Measurements from ENCODE around the gene ZNF530. TPM values are rescaled to one million over a fixed set of nuclear protein-coding genes. Genes with fewer than 3 reads are reported as not detected.
A peak's percentile ranks its signal among the peaks of the same experiment; 100 is the strongest.

Gene ZNF530
- total RNA-seq, 2 donors from 2014 or later: 1.5 to 7.4 TPM

DNA sequence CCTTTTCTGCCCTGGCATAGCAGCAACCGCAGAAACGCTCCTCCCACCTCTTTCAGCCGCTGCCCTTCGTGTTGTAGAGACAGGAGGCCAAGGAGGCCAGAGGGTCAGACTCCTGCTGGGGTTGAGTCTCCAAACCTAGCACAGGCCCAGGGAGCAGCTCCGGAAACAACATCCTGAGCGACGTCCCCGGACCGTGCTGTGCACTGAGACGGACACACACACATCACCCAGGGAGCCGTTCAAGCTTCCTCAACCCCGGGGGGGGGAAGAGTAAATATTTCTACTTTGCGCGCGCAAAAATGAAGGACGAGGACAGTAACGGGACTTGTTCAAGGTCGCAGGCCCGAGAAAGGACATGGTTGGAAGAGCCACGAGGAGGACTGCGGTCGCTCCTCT is 40.7 kb upstream of the ZNF530 start:
- no peak for TF ChIP-seq POLR2A (IDR thresholded peaks at IDR 0.05)
- no peak for TF ChIP-seq POLR2AphosphoS5 (IDR thresholded peaks at IDR 0.05)
- TF ChIP-seq, protein P1, sequence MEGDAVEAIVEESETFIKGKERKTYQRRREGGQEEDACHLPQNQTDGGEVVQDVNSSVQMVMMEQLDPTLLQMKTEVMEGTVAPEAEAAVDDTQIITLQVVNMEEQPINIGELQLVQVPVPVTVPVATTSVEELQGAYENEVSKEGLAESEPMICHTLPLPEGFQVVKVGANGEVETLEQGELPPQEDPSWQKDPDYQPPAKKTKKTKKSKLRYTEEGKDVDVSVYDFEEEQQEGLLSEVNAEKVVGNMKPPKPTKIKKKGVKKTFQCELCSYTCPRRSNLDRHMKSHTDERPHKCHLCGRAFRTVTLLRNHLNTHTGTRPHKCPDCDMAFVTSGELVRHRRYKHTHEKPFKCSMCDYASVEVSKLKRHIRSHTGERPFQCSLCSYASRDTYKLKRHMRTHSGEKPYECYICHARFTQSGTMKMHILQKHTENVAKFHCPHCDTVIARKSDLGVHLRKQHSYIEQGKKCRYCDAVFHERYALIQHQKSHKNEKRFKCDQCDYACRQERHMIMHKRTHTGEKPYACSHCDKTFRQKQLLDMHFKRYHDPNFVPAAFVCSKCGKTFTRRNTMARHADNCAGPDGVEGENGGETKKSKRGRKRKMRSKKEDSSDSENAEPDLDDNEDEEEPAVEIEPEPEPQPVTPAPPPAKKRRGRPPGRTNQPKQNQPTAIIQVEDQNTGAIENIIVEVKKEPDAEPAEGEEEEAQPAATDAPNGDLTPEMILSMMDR (IDR thresholded peaks at IDR 0.05): no peak
- no peaks in the 10 kb centered on the region for H3K9me3 ChIP-seq
- H3K27me3 ChIP-seq (replicated peaks; ENCODE audit: insufficient read depth): no peaks in the 10 kb centered on the region
- peaks cover 8 to 19% of the 10 kb centered on the region in 2 donors for H3K36me3 ChIP-seq
- WGBS: 0% methylated on average over 22 of the region's 22 CpGs
- H3K4me3 ChIP-seq: peak overlapping the region; percentile 65 to 82
- intact Hi-C loops (cut with DNase I): no loop called here
- DNase-seq (ENCODE audit: low spot score): no peak
- peak overlapping the region; percentile 68 for H3K27ac ChIP-seq
- H3K4me1 ChIP-seq (replicated peaks): no peaks in the 10 kb centered on the region

DNA sequence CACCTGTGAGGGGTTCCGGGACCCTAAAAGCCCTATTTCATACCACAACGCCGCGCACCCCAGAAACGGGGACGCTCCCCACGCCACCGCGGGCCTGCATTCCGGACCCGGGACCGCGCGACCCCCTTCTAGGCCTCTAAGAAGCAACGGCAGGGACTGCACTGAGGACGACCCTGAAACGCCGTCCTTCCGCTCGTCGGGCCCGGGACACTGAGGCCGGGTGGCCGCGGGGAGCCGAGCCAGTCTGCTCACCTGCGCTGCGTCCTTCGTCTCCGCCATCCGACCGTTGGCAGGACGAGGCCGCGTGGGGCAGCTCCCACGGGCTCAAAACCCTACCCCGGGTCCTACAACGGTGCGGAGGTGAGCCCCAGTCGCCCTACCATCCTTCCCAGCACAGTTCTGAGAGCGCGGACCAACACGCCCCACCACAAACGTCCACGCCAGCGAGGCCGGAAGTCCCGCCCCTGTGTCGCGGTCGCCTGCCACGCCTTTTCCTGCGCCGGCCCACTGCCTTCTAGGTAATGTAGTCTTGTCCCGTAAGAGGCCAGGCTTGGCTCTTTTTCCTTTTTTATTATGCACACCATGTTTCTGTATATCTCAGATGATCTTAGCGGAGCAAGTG is 40.2 kb upstream of the ZNF530 start, which contains the start of gene ZNF550:
Gene ZNF550 (minus strand): TSS at position 460 of the 622 bp plus-strand sequence. CDS start 181 bp downstream, at position 279.
- Histone ChIP-seq H3K27me3 (replicated peaks; ENCODE audit: insufficient read depth) (no peaks in the 10 kb centered on the region), H3K4me1 (replicated peaks) (no peaks in the 10 kb centered on the region), H3K36me3 (peaks cover 5 to 14% of the 10 kb centered on the region in 2 donors), H3K4me3 (peak within 1 kb of the TSS; percentile 65 to 82), H3K27ac (peak within 1 kb of the TSS; percentile 68), H3K9me3 (no peaks in the 10 kb centered on the region)
- 0% methylated on average over 53 of the region's 56 CpGs for WGBS
- peak; percentile 89 for DNase-seq (ENCODE audit: low spot score)
- TF ChIP-seq, protein P1 (IDR thresholded peaks at IDR 0.05): no peak
- TF ChIP-seq POLR2AphosphoS5 (IDR thresholded peaks at IDR 0.05) (peak; percentile 94), POLR2A (IDR thresholded peaks at IDR 0.05) (peak; percentile 64)
- intact Hi-C loops (cut with DNase I): no loop called here

DNA sequence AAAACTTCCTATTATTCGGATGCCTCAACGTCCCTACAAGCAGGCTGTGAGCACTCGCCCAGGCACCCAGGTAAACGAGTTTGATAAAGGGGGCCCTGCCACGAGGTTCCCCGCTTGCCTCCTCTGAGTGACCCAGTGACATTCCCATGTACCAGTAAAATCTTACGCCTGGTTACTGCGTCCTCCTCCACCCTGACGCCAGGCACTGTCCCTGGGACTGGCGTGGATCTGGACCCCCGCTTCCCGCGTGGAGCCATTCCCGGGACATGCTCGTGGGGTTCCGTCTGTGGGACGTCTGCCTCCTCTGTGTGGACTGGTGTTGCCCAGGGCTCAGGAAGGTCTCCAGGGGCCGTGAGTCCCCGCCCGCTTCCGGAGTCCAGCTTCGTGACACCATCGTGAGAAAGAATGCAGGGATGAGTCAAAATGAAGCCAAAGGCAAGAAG is 39.6 kb upstream of the ZNF530 start:
- Histone ChIP-seq H3K36me3 (peaks cover 3 to 10% of the 10 kb centered on the region in 2 donors), H3K27ac (peak overlapping the region; percentile 68), H3K4me1 (replicated peaks) (no peaks in the 10 kb centered on the region), H3K27me3 (replicated peaks; ENCODE audit: insufficient read depth) (no peaks in the 10 kb centered on the region), H3K9me3 (no peaks in the 10 kb centered on the region), H3K4me3 (peak overlapping the region; percentile 65 to 82)
- intact Hi-C loops (cut with DNase I): no loop called here
- DNase-seq (ENCODE audit: low spot score): no peak
- 18% methylated on average over 23 of the region's 23 CpGs for WGBS
- TF ChIP-seq POLR2A (IDR thresholded peaks at IDR 0.05) (no peak), POLR2AphosphoS5 (IDR thresholded peaks at IDR 0.05) (no peak)
- TF ChIP-seq, protein P1 (IDR thresholded peaks at IDR 0.05): no peak

DNA sequence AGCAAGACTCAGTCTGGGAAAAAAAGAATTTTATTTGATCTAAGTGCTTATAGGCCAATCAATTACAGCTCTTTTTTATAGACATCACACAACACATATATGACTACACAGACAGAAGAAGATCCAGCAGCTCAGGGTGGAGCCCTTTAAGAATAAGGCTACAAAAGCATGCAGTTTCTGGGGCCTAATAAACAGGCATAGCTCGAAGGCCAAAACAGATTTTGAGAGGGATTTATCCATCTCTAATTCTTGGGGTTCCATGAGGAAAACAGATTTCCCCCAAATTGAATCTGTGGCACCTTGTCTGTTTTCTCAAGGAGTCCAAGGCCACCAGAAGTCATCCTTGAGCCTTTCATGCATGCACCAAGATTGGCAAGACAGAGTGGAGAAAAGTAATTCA is 36.1 kb upstream of the ZNF530 start:
- H3K36me3 ChIP-seq: no peaks in the 10 kb centered on the region
- no peak for TF ChIP-seq POLR2AphosphoS5 (IDR thresholded peaks at IDR 0.05)
- TF ChIP-seq, protein P1 (IDR thresholded peaks at IDR 0.05): no peak
- TF ChIP-seq POLR2A (IDR thresholded peaks at IDR 0.05): no peak
- no peak for DNase-seq (ENCODE audit: low spot score)
- H3K27me3 ChIP-seq (replicated peaks; ENCODE audit: insufficient read depth): no peaks in the 10 kb centered on the region
- H3K4me1 ChIP-seq (replicated peaks): no peaks in the 10 kb centered on the region
- 55% methylated on average over 1 of the region's 1 CpG for WGBS
- no peak overlapping the region for H3K27ac ChIP-seq
- H3K9me3 ChIP-seq: no peaks in the 10 kb centered on the region
- H3K4me3 ChIP-seq: no peak overlapping the region
- intact Hi-C loops (cut with DNase I): no loop called here
